ENCODE measurements around the gene PDE4B.

Gene PDE4B

GRCh38 chr1:66267201-66267940 lies 474.7 kb downstream of the PDE4B start:
- TF ChIP-seq, protein P1, sequence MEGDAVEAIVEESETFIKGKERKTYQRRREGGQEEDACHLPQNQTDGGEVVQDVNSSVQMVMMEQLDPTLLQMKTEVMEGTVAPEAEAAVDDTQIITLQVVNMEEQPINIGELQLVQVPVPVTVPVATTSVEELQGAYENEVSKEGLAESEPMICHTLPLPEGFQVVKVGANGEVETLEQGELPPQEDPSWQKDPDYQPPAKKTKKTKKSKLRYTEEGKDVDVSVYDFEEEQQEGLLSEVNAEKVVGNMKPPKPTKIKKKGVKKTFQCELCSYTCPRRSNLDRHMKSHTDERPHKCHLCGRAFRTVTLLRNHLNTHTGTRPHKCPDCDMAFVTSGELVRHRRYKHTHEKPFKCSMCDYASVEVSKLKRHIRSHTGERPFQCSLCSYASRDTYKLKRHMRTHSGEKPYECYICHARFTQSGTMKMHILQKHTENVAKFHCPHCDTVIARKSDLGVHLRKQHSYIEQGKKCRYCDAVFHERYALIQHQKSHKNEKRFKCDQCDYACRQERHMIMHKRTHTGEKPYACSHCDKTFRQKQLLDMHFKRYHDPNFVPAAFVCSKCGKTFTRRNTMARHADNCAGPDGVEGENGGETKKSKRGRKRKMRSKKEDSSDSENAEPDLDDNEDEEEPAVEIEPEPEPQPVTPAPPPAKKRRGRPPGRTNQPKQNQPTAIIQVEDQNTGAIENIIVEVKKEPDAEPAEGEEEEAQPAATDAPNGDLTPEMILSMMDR (conservative IDR thresholded peaks at IDR 0.05; ENCODE audit: low read length): no peak
- peak; percentile 68 for DNase-seq (ENCODE audit: low read depth)
- H3K4me3 ChIP-seq (ENCODE audit: low read length): no peak overlapping the region

GRCh38 chr1:66269222-66269621 lies 476.5 kb downstream of the PDE4B start:
- TF ChIP-seq, protein P1 (conservative IDR thresholded peaks at IDR 0.05; ENCODE audit: low read length): no peak
- DNase-seq (ENCODE audit: low read depth): peak; percentile 50
- H3K4me3 ChIP-seq (ENCODE audit: low read length): no peak overlapping the region

DNA sequence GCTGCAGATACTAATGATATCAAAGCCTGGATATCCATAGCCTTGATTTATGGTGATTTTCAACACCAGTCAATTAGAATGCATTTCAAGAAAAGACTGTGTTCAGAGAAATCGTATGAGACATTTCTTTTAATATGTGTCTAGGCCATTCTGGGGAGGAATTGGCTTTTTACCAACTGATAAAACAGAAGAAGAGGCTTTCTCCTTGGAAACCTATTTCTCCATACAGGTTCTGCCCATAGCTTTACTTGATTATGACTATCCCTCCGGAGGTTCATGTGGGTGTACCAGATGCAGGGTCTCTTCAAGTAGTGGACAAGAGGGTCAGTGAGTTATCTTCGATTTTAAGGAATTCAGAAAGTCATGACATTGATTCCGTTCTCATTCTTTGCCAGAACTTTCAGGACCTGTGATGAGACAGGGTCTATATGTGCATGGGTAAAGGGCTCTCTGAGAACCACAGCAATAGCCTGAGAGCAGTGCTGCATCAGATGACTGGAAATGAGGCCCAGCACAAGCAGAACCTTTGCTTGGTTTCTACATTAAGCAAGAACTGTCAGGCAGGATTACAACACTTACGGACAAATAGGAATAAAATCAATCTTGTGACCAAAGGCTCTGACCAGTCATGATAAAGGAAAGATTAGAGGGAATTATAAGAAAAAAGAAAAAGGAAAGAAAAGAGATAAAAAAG lies 477.6 kb downstream of the PDE4B start:
- H3K4me3 ChIP-seq (ENCODE audit: low read length): no peak overlapping the region
- TF ChIP-seq, protein P1 (conservative IDR thresholded peaks at IDR 0.05; ENCODE audit: low read length): no peak
- peak; percentile 82 for DNase-seq (ENCODE audit: low read depth)

DNA sequence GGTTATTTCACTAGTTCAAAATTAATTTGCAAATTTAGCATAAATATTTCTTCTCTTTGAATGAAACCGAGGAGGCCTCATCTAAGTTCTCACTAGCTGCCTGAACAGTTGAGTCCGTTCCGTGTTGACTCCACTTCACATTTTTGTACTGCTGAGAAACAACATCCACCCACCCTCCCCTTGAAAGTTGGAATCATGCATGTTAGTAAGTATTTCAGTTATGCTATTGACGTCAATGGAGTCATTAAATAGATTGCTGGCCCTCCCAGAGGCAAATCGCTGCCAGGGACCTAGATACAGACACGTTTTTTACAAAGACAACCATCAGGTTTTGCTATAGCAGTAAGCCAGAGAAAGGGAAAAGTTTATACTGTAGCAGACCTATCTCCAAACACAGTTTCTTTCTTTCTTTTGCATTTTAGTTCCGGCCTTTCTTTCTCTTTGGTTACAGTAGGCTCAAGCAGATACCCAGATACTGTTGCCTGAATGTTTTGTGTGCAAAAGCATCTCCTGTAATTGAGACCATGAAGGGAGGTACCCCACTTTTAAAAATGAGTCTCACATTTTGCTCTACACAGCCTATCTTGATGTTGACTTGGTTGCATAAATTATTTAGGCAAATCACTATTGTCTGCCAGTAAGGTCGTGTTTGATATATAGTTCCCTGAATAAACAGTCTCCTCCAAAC lies 478.7 kb downstream of the PDE4B start:
- peak; percentile 100 for DNase-seq (ENCODE audit: low read depth)
- H3K4me3 ChIP-seq (ENCODE audit: low read length): peak overlapping the region; percentile 35
- TF ChIP-seq, protein P1 (conservative IDR thresholded peaks at IDR 0.05; ENCODE audit: low read length): no peak

GRCh38 chr1:66271904-66272254 lies 479.2 kb downstream of the PDE4B start:
- TF ChIP-seq, protein P1 (conservative IDR thresholded peaks at IDR 0.05; ENCODE audit: low read length): no peak
- peak overlapping the region; percentile 35 for H3K4me3 ChIP-seq (ENCODE audit: low read length)
- peak; percentile 80 for DNase-seq (ENCODE audit: low read depth)

- no peak for DNase-seq (ENCODE audit: low read depth)
- no peak overlapping the region for H3K4me3 ChIP-seq (ENCODE audit: low read length)
- TF ChIP-seq, protein P1 (conservative IDR thresholded peaks at IDR 0.05; ENCODE audit: low read length): no peak
These were observed 481.0 kb downstream of the PDE4B start for GRCh38 chr1:66273656-66274055.
